KOPT-K1 (cell line): ENCODE results near the gene TSPAN4.

ENCODE experiments used
- H3K27ac ChIP-seq: fragments of 200-600 bp; sonication (generic); 2 replicates; pipeline ENCODE4 v1.5.1; 2016; ENCODE audit warnings: antibody characterized with exemption, mild to moderate bottlenecking, low read depth, low read length; ENCODE audit not compliant: poor library complexity, severe bottlenecking
- H3K36me3 ChIP-seq: fragments of 200-600 bp; sonication (generic); 2 replicates; pipeline ENCODE4 v1.5.1; 2017; ENCODE audit warnings: antibody characterized with exemption, mild to moderate bottlenecking, low read length, moderate library complexity; ENCODE audit not compliant: insufficient read depth
- H3K9me3 ChIP-seq: fragments of 200-600 bp; sonication (generic); 2 replicates; pipeline ENCODE4 v1.5.1; 2017; ENCODE audit warnings: antibody characterized with exemption, low read length, mild to moderate bottlenecking; ENCODE audit not compliant: insufficient read depth, poor library complexity, severe bottlenecking

TSPAN4 gene

DNA sequence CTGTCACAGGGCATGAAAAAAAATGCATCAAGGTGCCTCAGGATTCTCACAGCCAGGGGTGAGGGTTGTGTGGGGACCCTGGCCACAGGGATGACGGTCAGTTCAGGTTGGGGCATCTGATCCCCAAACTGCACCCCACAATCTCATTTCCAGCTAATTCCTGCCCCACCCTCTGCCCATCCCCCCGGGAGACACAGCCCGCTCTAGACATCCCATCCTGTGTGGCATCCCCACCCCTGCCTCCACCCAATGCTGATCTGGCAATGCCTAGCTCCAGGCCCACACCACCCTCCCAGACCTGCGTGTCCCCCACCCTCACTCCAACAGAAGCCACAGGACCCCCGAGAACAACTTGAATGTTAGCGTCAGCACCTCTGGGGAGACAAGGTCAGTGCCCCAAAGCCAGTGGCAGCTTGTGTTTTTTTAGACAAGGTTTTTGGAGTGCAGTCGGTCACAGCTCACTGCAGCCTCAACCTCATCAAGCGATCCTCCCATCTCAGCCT, 25.3 kb downstream of the TSPAN4 start:
- no peak overlapping the region for H3K27ac ChIP-seq
- H3K36me3 ChIP-seq = peaks cover 36% of the 10 kb centered on the region; the same call in 1 of the 2 replicates
- H3K9me3 ChIP-seq = no peaks in the 10 kb centered on the region

DNA sequence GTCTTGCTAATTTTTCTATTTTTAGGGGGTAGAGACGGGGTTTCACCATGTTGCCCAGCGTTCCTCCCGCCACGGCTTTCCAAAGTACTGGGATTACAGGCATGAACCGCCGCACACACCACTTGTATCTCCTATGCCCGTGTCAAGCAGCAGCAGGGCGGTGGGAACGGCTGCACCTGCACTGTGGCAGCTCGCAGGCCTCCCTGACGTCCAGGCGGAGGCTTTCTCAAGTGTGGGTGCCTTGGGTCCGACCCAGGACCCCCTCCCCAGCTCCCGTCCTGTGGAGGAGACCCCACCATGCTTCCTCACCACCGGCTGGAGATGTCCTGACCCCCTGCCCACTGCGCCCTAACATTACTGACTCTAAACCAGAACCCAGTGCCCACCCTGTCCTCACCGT, 25.7 kb downstream of the TSPAN4 start:
- Histone ChIP-seq H3K27ac (no peak overlapping the region), H3K36me3 (peaks cover 36% of the 10 kb centered on the region; the same call in 1 of the 2 replicates), H3K9me3 (no peaks in the 10 kb centered on the region)

DNA sequence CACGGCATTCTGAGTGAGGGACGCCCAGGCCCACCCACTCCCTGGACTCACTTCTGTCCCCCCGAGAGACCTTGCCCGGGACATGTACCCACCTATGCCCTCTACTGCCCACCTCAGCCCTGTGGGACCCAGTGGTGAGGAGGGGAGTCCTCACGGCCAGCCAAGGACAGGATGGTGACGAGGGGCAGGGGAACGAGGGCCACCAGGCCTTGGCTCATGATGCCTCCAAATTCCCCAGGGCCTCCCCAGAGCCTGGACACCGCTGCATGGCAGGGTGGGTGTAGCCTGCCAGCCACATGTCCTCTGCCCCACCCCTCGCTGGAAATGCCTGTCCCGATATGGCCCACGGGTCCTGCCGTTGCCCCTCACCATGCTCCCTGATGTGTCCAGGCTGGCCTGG, 26.1 kb downstream of the TSPAN4 start:
- Histone ChIP-seq H3K27ac (no peak overlapping the region), H3K9me3 (no peaks in the 10 kb centered on the region), H3K36me3 (peaks cover 36% of the 10 kb centered on the region; the same call in 1 of the 2 replicates)

DNA sequence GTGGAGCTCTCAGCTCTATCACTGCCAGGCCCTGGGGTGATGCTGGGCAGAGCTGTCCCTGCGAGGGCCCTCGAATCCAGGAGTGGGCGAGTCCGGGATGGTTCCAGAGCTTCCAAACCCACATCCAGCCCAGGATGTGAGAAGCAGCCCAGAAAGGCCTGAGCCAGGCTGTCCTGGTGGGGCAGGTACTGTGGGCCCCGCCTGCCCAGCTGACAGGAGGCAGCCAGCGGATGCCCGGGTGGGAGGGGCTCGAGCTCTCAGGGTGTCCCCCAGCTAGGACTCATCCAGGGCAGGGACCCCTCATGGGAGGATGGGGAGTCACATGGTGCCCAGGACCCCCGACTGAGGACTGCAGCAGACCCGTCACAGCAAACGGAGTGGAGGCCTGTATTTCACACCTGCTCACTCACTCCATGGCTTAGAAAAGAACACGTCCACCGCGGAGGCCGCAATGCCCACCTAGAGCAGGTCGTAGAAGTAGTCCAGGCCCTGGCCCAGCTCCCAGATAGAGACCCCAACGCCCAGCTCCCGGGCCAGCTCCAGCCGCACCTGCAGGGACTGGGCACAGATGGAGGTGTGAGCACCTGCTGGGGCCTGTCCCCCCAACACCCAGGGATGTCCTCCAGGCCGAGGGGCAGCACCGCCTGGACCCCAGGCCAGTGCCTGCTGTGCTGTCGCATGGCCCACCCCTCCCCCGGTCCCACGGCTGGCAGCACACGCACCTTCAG, 26.9 kb downstream of the TSPAN4 start:
- H3K27ac ChIP-seq = no peak overlapping the region
- peaks cover 40% of the 10 kb centered on the region; the same call in 1 of the 2 replicates for H3K36me3 ChIP-seq
- no peaks in the 10 kb centered on the region for H3K9me3 ChIP-seq

DNA sequence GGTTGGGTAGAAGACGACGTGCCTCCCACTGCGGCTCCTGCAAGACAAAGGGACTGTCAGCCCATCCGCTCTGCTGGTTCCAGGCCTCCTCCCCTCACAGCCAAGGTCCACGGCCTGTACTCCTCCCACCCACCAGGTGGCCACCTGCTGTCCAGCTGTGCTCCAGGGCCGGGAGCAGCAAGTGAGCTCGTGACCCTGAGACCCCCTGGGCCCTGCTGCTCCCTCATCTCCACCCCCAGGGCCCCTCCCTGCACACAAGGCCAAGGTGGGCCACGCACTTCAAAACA, 27.4 kb downstream of the TSPAN4 start:
- Histone ChIP-seq H3K27ac (no peak overlapping the region), H3K36me3 (peaks cover 45% of the 10 kb centered on the region; the same call in 1 of the 2 replicates), H3K9me3 (no peaks in the 10 kb centered on the region)

DNA sequence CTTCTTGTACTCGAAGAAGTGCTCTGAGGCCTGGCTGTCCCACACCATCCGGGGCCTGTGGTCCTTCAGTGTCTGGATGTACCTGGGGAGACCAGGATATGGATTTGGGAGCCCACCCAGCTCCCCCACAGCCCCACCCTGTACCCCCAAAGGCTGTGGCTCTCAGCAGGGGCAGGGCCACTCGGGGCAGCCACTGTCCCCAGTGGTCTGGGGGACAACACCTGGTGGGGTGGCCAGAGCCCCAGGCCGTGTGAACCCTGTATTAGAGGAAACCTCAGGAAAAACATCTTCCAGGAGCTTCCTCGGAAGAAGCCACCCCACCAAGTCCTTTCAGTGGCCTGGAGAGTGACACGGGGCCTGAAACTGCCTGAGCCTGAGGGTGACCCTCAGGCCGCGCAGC, 27.8 kb downstream of the TSPAN4 start:
- peaks cover 48% of the 10 kb centered on the region; the same call in 1 of the 2 replicates for H3K36me3 ChIP-seq
- H3K27ac ChIP-seq = no peak overlapping the region
- no peaks in the 10 kb centered on the region for H3K9me3 ChIP-seq

DNA sequence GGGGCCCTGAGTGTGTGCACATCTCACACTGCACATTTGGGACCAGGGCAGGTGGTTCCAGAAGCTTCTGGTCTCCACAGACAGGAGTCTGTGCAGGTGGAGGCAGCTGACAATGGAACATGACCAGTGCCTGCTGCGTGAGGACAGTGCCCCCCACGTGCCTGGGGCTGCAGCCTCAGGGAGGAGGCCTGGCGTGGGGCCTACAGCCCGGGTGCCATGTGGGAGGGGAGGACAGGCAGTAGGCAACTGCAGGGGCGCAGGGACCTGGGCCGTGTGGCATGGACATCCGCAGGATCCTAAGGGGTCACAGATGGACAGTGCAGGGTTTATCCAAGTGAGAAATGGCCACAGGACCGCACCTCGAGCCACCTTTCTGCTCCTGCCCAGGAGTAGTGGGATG, 28.8 kb downstream of the TSPAN4 start:
- H3K27ac ChIP-seq = no peak overlapping the region
- H3K9me3 ChIP-seq = no peaks in the 10 kb centered on the region
- peaks cover 48% of the 10 kb centered on the region; the same call in 1 of the 2 replicates for H3K36me3 ChIP-seq

DNA sequence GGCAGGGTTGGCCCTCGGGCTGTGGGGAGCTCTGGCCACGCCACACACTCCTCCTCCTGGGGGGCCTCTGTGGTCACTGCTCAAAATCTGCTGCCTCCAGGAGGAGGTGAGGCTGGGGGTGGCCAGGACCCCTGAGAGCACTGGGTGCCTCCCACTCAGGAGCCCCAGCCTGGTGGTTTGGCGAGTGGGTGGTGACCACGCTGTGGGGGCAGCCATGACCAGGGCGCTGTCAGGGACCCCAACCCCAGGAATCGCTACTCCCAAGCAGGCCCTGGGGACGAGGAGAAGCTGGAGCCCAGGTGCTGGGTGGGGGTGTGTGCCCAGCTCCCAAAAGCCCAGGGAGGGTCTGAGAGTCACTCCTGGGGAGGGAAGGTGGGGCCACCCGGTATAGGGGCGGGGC, 30.1 kb downstream of the TSPAN4 start:
- peaks cover 51% of the 10 kb centered on the region; the same call in 1 of the 2 replicates for H3K36me3 ChIP-seq
- H3K27ac ChIP-seq = no peak overlapping the region
- H3K9me3 ChIP-seq = no peaks in the 10 kb centered on the region

DNA sequence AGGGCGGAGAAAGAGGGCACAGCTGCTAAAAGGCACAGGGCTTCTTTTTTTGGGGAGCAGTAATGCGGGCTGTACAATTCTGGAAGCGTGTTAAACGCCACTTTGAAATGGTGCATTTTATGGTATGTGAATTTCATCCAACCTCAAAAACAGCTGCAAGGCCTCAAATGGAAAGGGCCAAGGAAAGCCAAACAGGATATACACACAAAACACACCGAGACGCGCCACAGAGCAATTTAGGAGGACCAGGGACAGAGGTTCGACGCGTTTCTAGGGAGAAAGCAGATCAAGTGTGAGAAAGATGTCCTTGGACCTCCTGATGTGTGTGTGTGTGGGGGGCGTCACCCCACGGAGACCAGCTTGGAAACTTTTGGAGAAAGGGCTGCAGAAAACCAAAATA, 31.1 kb downstream of the TSPAN4 start:
- no peak overlapping the region for H3K27ac ChIP-seq
- H3K36me3 ChIP-seq = peaks cover 45% of the 10 kb centered on the region; the same call in 1 of the 2 replicates
- no peaks in the 10 kb centered on the region for H3K9me3 ChIP-seq

DNA sequence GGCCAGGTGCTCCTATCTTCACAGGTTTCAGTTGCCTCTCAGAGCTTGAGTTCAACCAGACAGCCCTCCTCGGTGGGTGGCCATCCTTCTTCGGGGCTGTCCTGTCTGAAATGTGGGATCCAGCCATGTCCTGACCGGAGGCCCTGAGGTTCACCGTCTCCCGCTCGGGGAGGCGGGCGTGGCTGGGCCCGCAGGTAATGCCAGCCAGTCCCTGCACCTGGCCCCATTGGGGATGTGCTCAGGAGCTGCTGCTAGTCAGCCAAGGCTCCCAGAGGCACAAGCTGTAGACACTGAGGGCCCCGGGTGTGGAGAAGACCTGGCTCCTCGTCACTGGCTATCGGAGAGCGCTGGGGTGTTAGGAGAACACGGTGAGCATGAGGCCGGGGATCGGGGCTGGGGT, 32.6 kb downstream of the TSPAN4 start:
- no peak overlapping the region for H3K27ac ChIP-seq
- H3K36me3 ChIP-seq = peaks cover 50% of the 10 kb centered on the region; the same call in 1 of the 2 replicates
- H3K9me3 ChIP-seq = no peaks in the 10 kb centered on the region

DNA sequence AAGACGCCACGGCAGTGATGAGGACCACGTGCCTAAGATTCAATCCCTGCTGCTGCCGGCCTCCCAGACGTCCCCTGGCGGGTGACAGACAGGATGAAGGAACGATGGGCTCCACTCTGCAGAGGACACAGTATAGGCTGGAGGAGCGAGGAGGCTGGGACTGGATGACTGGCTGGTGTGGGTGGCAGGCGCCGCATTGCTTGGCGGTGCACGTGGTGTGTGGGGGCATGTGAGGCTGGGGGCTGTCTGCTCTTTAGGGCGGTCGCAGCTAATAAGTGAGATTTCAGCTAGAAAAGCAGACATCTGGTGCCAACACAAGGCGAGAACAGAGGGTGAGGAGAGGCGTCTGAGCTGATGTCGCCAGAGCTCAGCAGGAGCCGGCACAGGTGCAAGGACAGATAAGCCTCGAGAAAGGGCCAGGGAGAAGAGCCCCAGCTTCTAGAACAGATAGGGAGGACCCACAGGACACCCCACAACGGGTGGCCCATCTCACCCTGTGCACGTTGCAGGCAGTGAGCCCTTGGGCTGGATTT, 33.2 kb downstream of the TSPAN4 start:
- Histone ChIP-seq H3K9me3 (no peaks in the 10 kb centered on the region), H3K27ac (no peak overlapping the region), H3K36me3 (peaks cover 56% of the 10 kb centered on the region; the same call in 1 of the 2 replicates)

DNA sequence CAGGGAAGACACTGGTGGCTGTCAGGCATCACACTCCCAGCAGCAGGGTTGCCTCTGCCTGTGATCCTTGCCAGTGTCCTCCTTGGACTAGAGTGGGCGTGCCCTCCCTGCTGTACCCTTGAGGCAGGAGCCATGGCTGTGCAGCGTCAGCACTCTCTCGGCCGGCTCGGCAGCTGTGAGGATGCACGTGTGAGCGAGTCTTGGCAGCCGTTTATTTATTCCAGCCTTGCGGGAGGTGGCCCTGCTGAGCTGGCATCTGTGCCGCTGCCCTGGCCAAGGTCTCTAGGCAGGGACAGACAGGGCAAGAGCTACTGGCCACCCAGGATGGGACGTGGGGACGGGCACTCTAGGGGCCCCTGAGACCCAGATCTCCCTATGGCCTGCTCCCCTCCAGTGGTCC, 33.9 kb downstream of the TSPAN4 start:
- Histone ChIP-seq H3K9me3 (no peaks in the 10 kb centered on the region), H3K27ac (no peak overlapping the region), H3K36me3 (peaks cover 59% of the 10 kb centered on the region; the same call in 1 of the 2 replicates)

DNA sequence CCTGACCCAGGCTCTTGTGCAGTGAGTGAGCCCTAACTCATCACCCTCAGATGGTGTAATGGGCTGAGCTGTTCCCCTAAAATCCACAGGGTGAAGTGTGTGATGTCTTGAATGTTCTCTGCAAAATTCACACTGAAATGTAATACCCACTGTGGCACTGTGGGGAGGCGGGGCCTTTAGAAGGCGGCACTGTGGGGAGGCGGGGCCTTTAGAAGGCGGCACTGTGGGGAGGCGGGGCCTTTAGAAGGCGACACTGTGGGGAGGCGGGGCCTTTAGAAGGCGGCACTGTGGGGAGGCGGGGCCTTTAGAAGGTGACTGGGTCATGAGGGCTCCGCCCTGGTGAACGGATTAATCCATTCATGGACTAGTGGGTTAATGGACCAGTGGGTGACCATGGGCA, 34.9 kb downstream of the TSPAN4 start:
- H3K27ac ChIP-seq = no peak overlapping the region
- H3K9me3 ChIP-seq = no peaks in the 10 kb centered on the region
- H3K36me3 ChIP-seq = peaks cover 62% of the 10 kb centered on the region; the same call in 1 of the 2 replicates

DNA sequence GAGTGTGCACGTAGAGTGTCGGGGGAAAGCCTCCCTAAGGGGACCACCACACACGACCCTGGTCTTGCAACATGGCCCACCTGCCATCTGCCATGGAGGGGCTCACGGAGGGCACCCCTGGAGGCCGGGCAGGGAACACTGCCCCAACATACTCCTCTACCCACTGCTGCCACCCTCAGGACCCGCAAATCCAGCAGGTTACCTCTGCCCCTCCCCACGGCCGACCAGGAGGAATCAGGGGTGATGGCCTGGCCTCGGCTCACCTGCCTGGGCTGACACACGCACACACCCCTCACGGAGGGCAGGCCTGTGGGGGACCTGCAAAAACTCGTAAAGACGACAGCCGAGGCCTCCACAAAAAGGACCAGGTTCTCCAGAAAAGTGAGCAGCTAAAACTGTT, 37.8 kb downstream of the TSPAN4 start:
- H3K36me3 ChIP-seq = peaks cover 78% of the 10 kb centered on the region
- no peak overlapping the region for H3K27ac ChIP-seq
- H3K9me3 ChIP-seq = no peaks in the 10 kb centered on the region

DNA sequence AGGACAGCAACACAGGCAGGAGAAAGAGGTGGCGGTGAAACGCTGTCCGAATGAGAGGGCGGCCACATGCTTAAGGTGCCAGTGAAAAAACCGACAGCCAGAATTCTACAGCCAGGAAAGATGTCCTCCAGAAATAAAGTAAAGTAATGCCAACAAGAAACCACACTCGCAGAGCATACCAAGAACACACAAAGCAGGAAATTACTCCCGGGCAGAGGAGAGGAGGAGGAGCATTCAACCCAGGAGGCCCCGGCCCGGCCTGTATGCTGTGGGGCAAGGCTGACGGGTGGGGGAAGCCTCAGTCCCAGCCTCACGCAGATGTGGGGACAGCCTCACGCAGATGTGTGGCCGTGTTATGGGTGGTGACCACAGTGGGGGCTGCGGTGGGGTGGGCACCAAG, 39.9 kb downstream of the TSPAN4 start:
- Histone ChIP-seq H3K27ac (peak overlapping the region; percentile 7), H3K9me3 (no peaks in the 10 kb centered on the region), H3K36me3 (peaks cover 77% of the 10 kb centered on the region)

DNA sequence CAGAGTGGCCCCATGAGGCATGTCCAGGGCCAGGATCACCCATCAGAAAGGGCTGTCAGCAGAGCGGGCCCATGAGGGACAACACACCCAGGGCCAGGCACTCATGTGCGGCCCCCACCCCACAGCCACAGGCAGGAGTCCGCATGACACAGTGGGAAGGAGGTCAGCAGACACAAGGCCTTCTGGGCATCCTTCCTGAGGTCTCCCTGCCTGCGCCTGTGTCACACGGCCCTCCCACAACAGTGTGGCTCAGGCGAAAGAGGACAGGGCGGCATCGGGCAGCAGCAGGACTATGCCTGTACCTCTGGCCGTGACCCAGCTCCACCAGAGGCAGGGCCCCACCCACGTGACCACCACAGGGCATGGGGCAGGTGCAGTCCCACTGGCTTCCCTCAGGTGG, 40.9 kb downstream of the TSPAN4 start:
- no peaks in the 10 kb centered on the region for H3K9me3 ChIP-seq
- no peak overlapping the region for H3K27ac ChIP-seq
- H3K36me3 ChIP-seq = peaks cover 82% of the 10 kb centered on the region
